Stimulated activated CD4-positive, alpha-beta T cell treated with anti-CD3 and anti-CD28 coated beads, TNF-alpha, amount 100 ng/mL, for 1 hour (primary cell): Measurements from ENCODE around the gene MAPK10.
"Not testable (repeated sequence)": the region's sequence is repeated elsewhere in the genome, so short reads cannot be mapped to it uniquely, and the experiment has no call there.

ENCODE experiments used
- DNase-seq, 3 donors: peaks; one replicate each; pipeline ENCODE4 v3.0.0-alpha.2; 2020; ENCODE audit warnings: low read depth in 3 of 3, low spot score in 1 of 3

The MAPK10 gene

GRCh38 chr4:86108834-86109233 lies 251.0 kb downstream of the MAPK10 start:
- no peak for DNase-seq

GRCh38 chr4:86108137-86108536 lies 251.7 kb downstream of the MAPK10 start:
- no peak for DNase-seq

- DNase-seq, result no peak
Observed at GRCh38 chr4:86107112-86107511, 252.7 kb downstream of the MAPK10 start.

GRCh38 chr4:86106475-86106874 lies 253.4 kb downstream of the MAPK10 start:
- DNase-seq, result no peak

GRCh38 chr4:86101841-86102240 lies 258.0 kb downstream of the MAPK10 start:
- no peak for DNase-seq

GRCh38 chr4:86101410-86101809 lies 258.4 kb downstream of the MAPK10 start:
- DNase-seq, result no peak

GRCh38 chr4:86100539-86101215 lies 259.2 kb downstream of the MAPK10 start:
- DNase-seq, result no peak

- DNase-seq, result no peak
Observed at GRCh38 chr4:86099348-86099747, 260.5 kb downstream of the MAPK10 start.

GRCh38 chr4:86098691-86099090 lies 261.2 kb downstream of the MAPK10 start:
- DNase-seq, result no peak

GRCh38 chr4:86096373-86096772 lies 263.5 kb downstream of the MAPK10 start:
- no peak for DNase-seq

GRCh38 chr4:86092684-86093083 lies 267.2 kb downstream of the MAPK10 start:
- DNase-seq, result no peak

GRCh38 chr4:86091201-86091600 lies 268.7 kb downstream of the MAPK10 start:
- no peak for DNase-seq

- DNase-seq, result no peak
Observed at GRCh38 chr4:86089781-86090323, 270.0 kb downstream of the MAPK10 start.

GRCh38 chr4:86089053-86089452 lies 270.8 kb downstream of the MAPK10 start:
- no peak for DNase-seq

- DNase-seq, result not testable (repeated sequence)
Observed at GRCh38 chr4:86075796-86076195, 284.1 kb downstream of the MAPK10 start.

GRCh38 chr4:86060341-86060740 lies 299.5 kb downstream of the MAPK10 start:
- no peak for DNase-seq

- DNase-seq, result no peak
Observed at GRCh38 chr4:86058621-86059020, 301.2 kb downstream of the MAPK10 start.

- DNase-seq, result no peak
Observed at GRCh38 chr4:86055898-86056297, 304.0 kb downstream of the MAPK10 start.

GRCh38 chr4:86054286-86055032 lies 305.4 kb downstream of the MAPK10 start:
- no peak for DNase-seq

- DNase-seq, result no peak
Observed at GRCh38 chr4:86050496-86050895, 309.4 kb downstream of the MAPK10 start.

- DNase-seq, result no peak
Observed at GRCh38 chr4:86048426-86048825, 311.4 kb downstream of the MAPK10 start.

GRCh38 chr4:86044593-86044985 lies 315.3 kb downstream of the MAPK10 start:
- DNase-seq, result no peak
